HG03045 (cell line): Measurements from ENCODE around the gene CYB561A3.

Source experiments
- ATAC-seq: cut with Tn5 transposase; IDR thresholded peaks from one replicate; pipeline ENCODE4 v1.9.1; 2021; ENCODE audit warnings: mild to moderate bottlenecking, moderate library complexity; ENCODE audit not compliant: unreplicated experiment

The CYB561A3 gene

DNA sequence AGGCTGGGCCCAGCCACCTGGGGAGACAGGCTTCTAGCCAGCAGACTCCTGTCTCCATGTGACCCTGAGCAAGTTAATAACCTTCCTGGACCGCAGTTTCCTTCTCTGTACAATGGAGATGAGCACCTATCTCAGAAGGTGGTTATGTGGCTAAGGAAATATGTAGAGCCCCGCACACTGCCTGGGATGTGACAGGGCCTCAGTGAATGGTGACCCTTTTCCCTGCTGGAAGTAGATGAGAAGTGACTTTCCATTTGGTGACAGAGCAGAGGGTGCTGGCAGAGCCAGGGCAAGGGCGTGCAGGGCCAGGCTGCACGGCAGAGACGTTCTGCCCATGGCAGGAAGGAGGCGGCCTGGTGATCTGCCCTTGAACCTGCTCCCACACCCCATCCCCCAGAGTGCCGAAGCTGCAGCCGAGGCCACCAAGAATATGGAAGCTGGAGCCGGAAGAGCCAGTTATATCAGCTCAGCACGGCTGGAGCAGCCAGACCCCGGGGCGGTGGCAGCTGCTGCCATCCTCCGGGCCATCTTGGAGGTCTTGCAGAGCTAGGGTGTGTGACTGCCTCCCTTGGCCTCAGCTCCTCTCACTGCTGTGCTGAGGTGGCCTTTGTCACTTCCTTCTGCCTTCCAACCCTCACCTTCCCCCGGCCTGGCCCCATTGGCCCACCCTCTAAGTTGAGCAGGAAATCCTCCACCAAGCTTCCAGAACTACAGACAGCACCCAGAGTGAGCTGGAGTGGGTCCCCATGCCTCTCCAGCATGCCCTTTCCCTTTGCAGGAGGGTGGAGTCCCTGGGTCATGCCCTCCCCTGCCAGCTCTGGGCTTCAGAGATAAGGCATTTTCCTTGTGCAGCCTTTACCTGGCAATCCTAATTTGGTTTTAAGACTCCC is 15.5 kb downstream of the CYB561A3 start:
- ATAC-seq = no peak

GRCh38 chr11:61345170-61345610 is 16.5 kb downstream of the CYB561A3 start:
- ATAC-seq = no peak

DNA sequence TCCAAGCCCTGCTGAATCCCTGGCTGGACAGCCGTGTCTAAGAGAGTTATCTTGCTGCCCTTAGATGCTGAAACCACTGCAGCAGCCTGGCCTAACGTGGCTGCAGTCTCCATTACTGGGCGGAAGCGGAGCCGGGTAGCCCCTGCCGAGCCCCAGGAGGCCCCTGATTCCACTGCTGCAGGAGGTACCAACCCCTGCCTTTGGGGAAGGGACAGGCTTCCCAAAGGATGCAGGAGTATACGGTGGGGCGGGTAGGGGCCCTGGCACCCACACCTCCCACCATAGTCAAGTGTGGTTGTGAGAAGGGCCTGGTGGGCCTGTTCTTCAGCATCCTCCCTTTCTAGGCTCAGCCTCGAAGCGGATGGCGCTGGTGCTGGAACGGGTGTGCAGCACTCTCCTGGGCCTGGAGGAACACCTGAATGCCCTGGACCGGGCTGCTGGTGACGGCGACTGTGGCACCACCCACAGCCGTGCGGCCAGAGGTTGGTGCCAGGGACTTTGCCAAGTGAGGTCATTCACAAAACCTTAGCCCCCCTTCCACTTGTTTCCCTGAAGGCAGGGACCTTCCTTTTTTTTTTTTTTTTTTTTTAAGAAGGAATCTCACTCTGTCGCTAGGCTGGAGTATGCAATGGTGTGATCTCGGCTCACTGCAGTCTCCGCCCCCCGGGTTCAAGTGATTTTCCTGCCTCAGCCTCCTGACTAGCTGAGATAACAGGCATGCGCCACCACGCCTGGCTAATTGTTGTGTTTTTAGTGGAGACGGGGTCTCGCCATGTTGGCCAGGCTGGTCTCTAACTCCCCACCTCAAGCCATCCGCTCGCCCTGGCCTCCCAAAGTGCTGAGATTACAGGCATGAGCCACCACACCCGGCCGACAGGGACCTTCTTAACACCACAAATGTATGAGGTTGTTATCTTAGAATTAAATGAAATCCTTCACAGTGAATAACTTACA is 17.6 kb downstream of the CYB561A3 start:
- ATAC-seq = no peak

- no peak for ATAC-seq
These were observed 19.4 kb downstream of the CYB561A3 start for GRCh38 chr11:61342207-61342803.

DNA sequence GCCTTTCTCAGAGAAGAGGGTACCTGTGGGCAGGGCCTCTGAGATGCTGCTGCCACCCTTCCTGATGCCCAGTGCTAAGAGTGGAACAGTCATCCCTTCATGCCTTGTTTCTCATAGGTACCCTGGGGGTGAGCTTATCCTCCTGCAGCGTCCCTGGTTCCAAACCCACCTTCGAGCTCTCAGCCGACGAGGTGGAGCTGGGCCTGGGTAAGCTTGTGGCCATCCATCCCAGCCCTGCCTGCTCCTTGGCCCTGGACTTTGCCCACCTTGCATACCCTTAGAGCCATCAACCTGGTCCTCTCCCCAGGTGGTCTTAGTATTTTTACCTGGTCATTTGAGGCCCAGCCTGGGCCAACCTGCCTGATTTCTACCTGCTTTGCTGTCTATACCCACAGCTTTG is 20.0 kb downstream of the CYB561A3 start:
- no peak for ATAC-seq

DNA sequence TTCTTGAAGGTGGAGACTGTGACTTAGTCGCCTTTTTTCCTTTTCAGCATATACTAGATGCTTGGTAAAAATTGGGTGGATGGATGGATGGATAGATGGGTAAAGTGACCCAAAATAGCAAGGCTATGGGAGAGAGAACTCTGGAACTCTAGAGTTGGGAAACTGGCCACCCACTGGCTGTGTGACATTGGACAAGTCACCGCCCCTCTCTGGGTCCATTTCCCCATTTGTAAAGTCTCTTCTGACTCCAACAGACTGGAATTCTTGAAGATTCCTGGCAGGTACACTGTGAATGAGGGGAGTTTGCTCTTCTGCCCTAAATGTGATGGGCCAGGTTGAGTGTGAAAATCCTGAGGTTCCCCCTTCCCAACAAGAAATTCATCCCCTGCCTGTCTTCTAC is 20.7 kb downstream of the CYB561A3 start:
- ATAC-seq = no peak

DNA sequence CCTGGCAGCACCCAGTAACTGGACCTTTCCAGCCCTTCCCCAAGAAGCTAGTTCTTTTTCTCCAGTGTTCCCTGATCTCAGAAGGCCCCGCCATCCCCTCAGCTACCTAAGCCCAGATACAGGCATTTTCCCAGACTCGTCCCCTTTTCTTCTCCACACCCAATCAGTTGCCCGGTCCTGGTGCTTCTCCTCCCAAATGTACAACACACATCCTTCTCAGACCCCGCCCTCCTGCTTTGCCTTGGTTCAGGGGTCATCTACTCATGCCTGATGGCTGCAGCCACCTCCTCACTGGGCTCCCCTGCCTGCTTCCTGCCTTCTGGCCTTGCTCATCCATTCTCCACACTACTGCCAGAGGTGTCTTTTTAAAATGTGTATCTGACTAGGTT is 22.2 kb downstream of the CYB561A3 start:
- no peak for ATAC-seq

DNA sequence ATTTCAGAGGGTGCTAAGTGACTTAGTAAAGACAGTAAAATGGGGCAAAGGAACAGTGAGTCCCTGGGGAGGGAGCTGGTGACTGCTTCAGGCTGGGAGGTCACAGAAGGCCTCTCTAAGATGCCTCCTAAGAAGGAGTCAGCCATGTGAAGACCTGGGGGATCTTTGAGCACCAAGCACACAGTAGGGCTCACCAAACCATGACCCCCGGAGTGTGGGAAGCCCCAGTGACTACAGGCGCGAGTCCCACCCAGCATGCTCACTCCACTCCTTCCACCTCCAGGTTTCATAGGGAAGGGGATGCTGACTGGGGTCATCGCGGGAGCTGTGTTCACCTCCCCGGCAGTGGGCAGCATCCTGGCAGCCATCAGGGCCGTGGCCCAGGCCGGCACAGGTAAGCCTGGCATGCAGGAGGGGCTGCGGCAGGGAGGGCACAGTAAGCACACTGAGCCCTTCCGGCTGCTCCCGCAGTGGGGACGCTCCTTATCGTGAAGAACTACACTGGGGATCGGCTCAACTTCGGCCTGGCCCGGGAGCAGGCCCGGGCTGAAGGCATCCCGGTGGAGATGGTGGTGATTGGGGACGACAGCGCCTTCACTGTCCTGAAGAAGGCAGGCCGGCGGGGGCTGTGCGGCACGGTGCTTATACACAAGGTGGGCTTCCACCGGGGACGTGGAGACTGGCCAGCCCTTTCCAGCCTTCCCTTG is 22.7 kb downstream of the CYB561A3 start:
- no peak for ATAC-seq

- ATAC-seq = no peak
These were observed 23.8 kb downstream of the CYB561A3 start for GRCh38 chr11:61337706-61338470.

DNA sequence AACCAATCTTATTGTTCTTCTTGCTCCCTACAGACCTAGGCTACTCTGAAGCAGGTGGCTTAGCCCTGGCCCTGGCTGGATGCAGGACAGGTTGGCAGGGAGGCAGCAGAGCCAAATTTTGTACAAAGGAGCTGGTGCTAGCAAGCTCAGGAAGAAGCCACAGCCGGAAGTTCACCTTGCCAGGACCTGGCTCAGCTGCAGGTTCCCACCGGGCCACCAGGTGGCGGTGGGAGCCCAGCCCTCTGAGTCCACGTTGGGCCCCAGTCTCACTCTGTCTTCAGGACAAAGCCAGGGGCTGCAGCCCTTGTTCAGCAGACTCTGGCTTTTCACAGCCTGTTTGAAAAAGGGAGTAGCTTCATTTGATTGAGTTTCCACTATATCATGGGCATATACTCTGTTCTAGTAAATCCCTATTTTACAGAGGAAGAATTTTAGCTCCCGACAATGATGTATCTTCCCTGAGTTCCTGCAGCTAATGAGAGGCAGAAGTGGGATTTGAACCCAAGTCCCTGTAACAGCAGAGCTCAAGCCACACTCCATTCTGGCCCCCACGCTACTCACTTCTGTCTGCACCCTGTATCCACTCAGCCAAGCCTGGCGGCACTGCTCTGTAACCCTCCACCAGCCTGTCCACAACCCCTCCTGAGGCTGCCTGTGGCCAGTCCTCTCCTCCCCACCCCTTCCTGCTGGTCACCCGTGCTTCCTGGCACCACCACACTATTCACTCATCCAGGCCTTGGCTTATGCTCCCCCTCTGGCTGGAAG is 25.3 kb downstream of the CYB561A3 start:
- peak; percentile 48 for ATAC-seq

- no peak for ATAC-seq
These were observed 26.3 kb downstream of the CYB561A3 start for GRCh38 chr11:61335355-61335710.

DNA sequence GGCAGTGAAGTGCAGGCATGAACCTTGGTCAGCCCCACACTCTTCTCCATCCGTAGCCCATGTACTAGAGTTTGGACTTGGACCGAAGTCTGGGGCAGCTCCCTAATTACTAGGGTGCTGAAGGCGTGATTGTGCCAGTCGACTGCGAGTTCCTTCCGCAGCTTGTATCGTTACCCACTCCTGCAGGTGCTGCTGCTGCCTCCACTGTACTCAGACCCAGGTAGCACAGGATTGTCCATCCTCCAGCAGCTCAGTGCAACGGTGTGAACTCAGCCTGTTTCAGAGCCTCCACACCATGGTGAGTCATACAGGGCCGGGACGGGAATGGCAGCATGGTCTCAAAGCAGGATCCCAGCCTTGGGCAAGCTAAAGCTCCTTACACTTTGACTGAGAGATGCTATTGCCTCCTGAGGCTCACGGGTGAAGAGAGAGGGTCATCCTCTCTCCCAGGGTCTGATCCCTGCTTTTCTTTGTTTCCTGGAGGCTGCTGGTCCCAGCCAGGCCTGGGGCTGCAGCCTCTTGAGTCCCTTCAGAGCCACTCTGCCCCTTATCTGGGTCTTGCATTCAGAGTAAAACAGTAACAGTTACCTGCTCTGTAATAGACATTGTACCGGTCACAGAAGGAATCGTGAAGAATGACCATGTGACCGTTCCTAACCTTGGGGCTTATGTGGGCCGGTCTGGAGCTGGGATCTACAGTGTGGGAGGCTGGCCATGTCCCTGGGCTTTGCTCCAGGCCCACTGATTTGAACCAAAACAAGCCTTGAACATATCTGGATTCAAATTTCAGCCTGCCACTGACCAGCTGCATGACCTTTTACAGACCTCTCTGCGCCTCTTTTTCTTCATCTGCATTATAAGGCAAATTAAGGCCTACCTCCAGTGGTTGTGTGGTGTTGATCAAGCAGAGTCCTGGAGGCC is 27.0 kb downstream of the CYB561A3 start:
- ATAC-seq = no peak

GRCh38 chr11:61333550-61334433 is 27.9 kb downstream of the CYB561A3 start:
- ATAC-seq = no peak

- peak; percentile 92 for ATAC-seq
These were observed 28.7 kb downstream of the CYB561A3 start, which contains the start of the genes DDB1 and TKFC for GRCh38 chr11:61332797-61333549. TSS of gene DDB1 (minus strand) at chr11:61333105. CDS start at chr11:61332968, 137 bp downstream. TSS of gene TKFC (plus strand) at chr11:61333228. CDS start at chr11:61334729, 1,501 bp downstream.

DNA sequence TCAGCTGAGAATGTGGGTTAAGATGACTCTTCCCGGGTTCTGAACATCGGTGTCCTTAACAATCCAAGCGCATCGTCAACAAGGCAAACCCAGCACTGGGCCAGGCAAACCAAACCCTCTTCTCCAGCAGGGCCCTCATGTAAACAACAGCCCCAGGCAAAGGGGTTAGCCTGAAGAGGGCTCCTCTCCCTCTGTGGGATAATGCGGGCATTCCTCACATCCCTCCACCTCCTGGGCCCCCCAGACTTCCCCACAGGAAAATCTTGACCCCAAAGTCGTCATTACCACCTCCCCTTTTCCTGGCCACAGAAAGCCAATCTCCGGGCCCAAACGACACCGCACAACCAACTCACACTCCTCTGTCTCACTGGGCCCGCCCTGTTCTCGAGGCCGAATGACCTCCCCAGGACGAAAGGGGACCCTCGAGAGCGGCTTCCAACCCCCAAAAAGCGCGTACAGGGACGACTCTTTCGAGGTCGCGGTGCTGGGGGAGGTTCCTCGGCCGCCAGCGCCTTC is 29.3 kb downstream of the CYB561A3 start:
- ATAC-seq = peak; percentile 1

- ATAC-seq = no peak
These were observed 30.0 kb downstream of the CYB561A3 start for GRCh38 chr11:61331651-61332050.
